ENCODE results near the gene DOCK4. TPM values are rescaled to one million over a fixed set of nuclear protein-coding genes. Genes with fewer than 3 reads are reported as not detected.
A peak's percentile ranks its signal among the peaks of the same experiment; 100 is the strongest.
"Not testable (repeated sequence)": the region's sequence is repeated elsewhere in the genome, so short reads cannot be mapped to it uniquely, and the experiment has no call there.

Gene DOCK4
- polyA plus RNA-seq, 1 donor (not counting 4 experiments of a cell fraction or from before 2014, with no cell fraction given) = 13.9 TPM

DNA sequence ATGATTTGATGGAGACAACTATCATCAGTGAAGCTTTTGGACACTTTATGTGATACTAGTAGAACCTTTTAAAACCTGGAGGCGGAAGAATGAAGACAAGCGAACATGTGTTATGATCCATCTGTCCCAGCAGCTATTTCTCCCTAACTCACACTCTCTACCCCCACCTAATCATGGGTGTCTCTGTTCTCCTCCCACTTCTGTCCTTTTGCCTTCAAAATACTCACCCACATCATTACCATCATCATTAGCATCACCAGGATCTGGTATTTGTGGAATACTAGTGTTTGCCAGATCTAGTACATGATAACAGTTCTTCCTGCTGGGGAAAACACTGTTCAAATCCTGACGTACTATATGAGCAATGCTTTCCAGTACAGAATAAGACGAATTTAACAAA is 287.7 kb downstream of the DOCK4 start:
- Histone ChIP-seq H4K20me1 (ENCODE audit: control insufficient read depth, extremely low read depth, insufficient read depth, low read length) (no peaks in the 10 kb centered on the region), H3K27ac (ENCODE audit: control insufficient read depth, insufficient read depth, low read length) (no peak overlapping the region), H3K4me2 (ENCODE audit: control insufficient read depth, extremely low read depth, insufficient read depth, low read depth, low read length) (no peak overlapping the region), H3K36me3 (ENCODE audit: control insufficient read depth in 2 of 2, extremely low read depth in 1 of 2, insufficient read depth in 2 of 2, low read length in 2 of 2) (no peaks in the 10 kb centered on the region), H3K4me3 (ENCODE audit: control insufficient read depth in 2 of 3, extremely low read depth in 1 of 3, insufficient read depth in 2 of 3, low read depth in 1 of 3, low read length in 3 of 3) (no peak overlapping the region), H3K27me3 (ENCODE audit: control insufficient read depth, extremely low read depth, insufficient read depth, low read length) (no peaks in the 10 kb centered on the region), H3K4me1 (ENCODE audit: control insufficient read depth, extremely low read depth, insufficient read depth, low read length) (no peaks in the 10 kb centered on the region), H3K9me1 (ENCODE audit: control insufficient read depth, extremely low read depth, insufficient read depth, low read length) (no peaks in the 10 kb centered on the region), H3K79me2 (ENCODE audit: control insufficient read depth, insufficient read depth, low read length) (no peaks in the 10 kb centered on the region), H3K9me3 (ENCODE audit: control insufficient read depth, low read depth, low read length) (no peaks in the 10 kb centered on the region), H2AFZ (ENCODE audit: control insufficient read depth, low read length) (no peak overlapping the region), H3K9ac (ENCODE audit: control insufficient read depth, extremely low read depth, insufficient read depth, low read length) (no peak overlapping the region)
- dilution Hi-C loops (cut with MboI; ENCODE audit: extremely low pct_ligation_motif_present, low sequenced_read_pairs) = no loop called here
- DNase-seq (ENCODE audit: low read depth, low spot score) = no peak
- FAIRE-seq = no peak
- TF ChIP-seq, protein P1, sequence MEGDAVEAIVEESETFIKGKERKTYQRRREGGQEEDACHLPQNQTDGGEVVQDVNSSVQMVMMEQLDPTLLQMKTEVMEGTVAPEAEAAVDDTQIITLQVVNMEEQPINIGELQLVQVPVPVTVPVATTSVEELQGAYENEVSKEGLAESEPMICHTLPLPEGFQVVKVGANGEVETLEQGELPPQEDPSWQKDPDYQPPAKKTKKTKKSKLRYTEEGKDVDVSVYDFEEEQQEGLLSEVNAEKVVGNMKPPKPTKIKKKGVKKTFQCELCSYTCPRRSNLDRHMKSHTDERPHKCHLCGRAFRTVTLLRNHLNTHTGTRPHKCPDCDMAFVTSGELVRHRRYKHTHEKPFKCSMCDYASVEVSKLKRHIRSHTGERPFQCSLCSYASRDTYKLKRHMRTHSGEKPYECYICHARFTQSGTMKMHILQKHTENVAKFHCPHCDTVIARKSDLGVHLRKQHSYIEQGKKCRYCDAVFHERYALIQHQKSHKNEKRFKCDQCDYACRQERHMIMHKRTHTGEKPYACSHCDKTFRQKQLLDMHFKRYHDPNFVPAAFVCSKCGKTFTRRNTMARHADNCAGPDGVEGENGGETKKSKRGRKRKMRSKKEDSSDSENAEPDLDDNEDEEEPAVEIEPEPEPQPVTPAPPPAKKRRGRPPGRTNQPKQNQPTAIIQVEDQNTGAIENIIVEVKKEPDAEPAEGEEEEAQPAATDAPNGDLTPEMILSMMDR (optimal IDR thresholded peaks at IDR 0.05 in 1 of 3, IDR thresholded peaks at IDR 0.05 in 1 of 3, conservative IDR thresholded peaks at IDR 0.05 in 1 of 3; ENCODE audit: extremely low read depth in 1 of 3, insufficient read depth in 2 of 3, low read length in 3 of 3) = no peak
- no peak for TF ChIP-seq EZH2 (IDR thresholded peaks at IDR 0.05; ENCODE audit: low read length)

DNA sequence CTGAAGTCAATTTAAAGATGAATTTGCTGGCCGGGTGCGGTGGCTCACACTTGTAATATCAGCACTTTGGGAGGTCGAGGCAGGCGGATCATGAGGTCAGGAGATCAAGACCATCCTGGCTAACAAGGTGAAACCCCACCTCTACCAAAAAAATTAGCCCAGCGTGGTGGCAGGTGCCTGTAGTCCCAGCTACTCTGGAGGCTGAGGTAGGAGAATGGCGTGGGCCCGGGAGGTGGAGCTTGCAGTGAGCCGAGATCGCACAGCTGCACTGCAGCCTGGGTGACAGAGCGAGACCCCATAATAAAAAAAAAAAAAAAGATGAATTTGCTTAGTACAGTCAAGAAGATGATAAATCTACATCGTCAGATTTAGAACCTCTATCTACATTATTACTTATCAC is 288.8 kb downstream of the DOCK4 start:
- H3K4me1 ChIP-seq (ENCODE audit: control insufficient read depth, extremely low read depth, insufficient read depth, low read length); H3K79me2 ChIP-seq (ENCODE audit: control insufficient read depth, insufficient read depth, low read length); H3K4me3 ChIP-seq (ENCODE audit: control insufficient read depth in 2 of 3, extremely low read depth in 1 of 3, insufficient read depth in 2 of 3, low read depth in 1 of 3, low read length in 3 of 3); FAIRE-seq; DNase-seq (ENCODE audit: low read depth, low spot score); H3K9me1 ChIP-seq (ENCODE audit: control insufficient read depth, extremely low read depth, insufficient read depth, low read length); dilution Hi-C loops (cut with MboI; ENCODE audit: extremely low pct_ligation_motif_present, low sequenced_read_pairs); H3K27ac ChIP-seq (ENCODE audit: control insufficient read depth, insufficient read depth, low read length); H3K4me2 ChIP-seq (ENCODE audit: control insufficient read depth, extremely low read depth, insufficient read depth, low read depth, low read length); H2AFZ ChIP-seq (ENCODE audit: control insufficient read depth, low read length); H4K20me1 ChIP-seq (ENCODE audit: control insufficient read depth, extremely low read depth, insufficient read depth, low read length); H3K27me3 ChIP-seq (ENCODE audit: control insufficient read depth, extremely low read depth, insufficient read depth, low read length); H3K9me3 ChIP-seq (ENCODE audit: control insufficient read depth, low read depth, low read length); H3K9ac ChIP-seq (ENCODE audit: control insufficient read depth, extremely low read depth, insufficient read depth, low read length); H3K36me3 ChIP-seq (ENCODE audit: control insufficient read depth in 2 of 2, extremely low read depth in 1 of 2, insufficient read depth in 2 of 2, low read length in 2 of 2): not testable (repeated sequence)

DNA sequence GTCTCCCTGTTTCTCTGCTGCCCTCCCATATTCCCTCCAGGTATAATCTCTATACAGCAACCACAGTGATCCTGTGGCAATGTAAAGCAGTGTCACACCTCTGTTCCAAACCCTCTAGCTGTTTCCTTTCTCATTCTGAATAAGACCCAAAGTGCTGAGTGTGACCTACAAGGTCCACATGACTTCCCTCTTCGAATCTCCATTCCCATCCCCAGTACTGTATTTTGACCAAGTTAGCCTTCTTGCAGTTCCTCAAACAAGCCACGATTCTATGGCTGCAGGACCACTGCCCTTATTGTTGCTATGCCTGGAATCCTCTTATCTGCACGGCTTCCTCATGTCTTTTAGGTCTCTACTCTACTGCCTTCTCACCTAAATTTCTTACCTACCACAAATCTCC is 291.9 kb downstream of the DOCK4 start:
- Histone ChIP-seq H3K36me3 (ENCODE audit: control insufficient read depth in 2 of 2, extremely low read depth in 1 of 2, insufficient read depth in 2 of 2, low read length in 2 of 2) (no peaks in the 10 kb centered on the region), H3K79me2 (ENCODE audit: control insufficient read depth, insufficient read depth, low read length) (no peaks in the 10 kb centered on the region), H2AFZ (ENCODE audit: control insufficient read depth, low read length) (no peak overlapping the region), H3K27me3 (ENCODE audit: control insufficient read depth, extremely low read depth, insufficient read depth, low read length) (no peaks in the 10 kb centered on the region), H4K20me1 (ENCODE audit: control insufficient read depth, extremely low read depth, insufficient read depth, low read length) (no peaks in the 10 kb centered on the region), H3K4me1 (ENCODE audit: control insufficient read depth, extremely low read depth, insufficient read depth, low read length) (no peaks in the 10 kb centered on the region), H3K27ac (ENCODE audit: control insufficient read depth, insufficient read depth, low read length) (no peak overlapping the region), H3K9me3 (ENCODE audit: control insufficient read depth, low read depth, low read length) (no peaks in the 10 kb centered on the region), H3K9ac (ENCODE audit: control insufficient read depth, extremely low read depth, insufficient read depth, low read length) (no peak overlapping the region), H3K4me3 (ENCODE audit: control insufficient read depth in 2 of 3, extremely low read depth in 1 of 3, insufficient read depth in 2 of 3, low read depth in 1 of 3, low read length in 3 of 3) (no peak overlapping the region), H3K4me2 (ENCODE audit: control insufficient read depth, extremely low read depth, insufficient read depth, low read depth, low read length) (no peak overlapping the region), H3K9me1 (ENCODE audit: control insufficient read depth, extremely low read depth, insufficient read depth, low read length) (no peaks in the 10 kb centered on the region)
- no peak for DNase-seq (ENCODE audit: low read depth, low spot score)
- TF ChIP-seq, protein P1 (optimal IDR thresholded peaks at IDR 0.05 in 1 of 3, IDR thresholded peaks at IDR 0.05 in 1 of 3, conservative IDR thresholded peaks at IDR 0.05 in 1 of 3; ENCODE audit: extremely low read depth in 1 of 3, insufficient read depth in 2 of 3, low read length in 3 of 3) = no peak
- TF ChIP-seq EZH2 (IDR thresholded peaks at IDR 0.05; ENCODE audit: low read length) = no peak
- dilution Hi-C loops (cut with MboI; ENCODE audit: extremely low pct_ligation_motif_present, low sequenced_read_pairs) = no loop called here
- peak; percentile 5 for FAIRE-seq
